Measurements from ENCODE around the gene GPC6.
"Not testable (repeated sequence)": the region's sequence is repeated elsewhere in the genome, so short reads cannot be mapped to it uniquely, and the experiment has no call there.

Gene GPC6

GRCh38 chr13:94199135-94199534 is 972.5 kb downstream of the GPC6 start:
- no peak for DNase-seq (ENCODE audit: low read depth in 2 of 2)

GRCh38 chr13:94201022-94201421 is 974.4 kb downstream of the GPC6 start:
- DNase-seq (ENCODE audit: low read depth in 2 of 2), result no peak

- DNase-seq (ENCODE audit: low read depth in 2 of 2), result no peak
Measured at GRCh38 chr13:94204163-94204562, 977.6 kb downstream of the GPC6 start.

DNA sequence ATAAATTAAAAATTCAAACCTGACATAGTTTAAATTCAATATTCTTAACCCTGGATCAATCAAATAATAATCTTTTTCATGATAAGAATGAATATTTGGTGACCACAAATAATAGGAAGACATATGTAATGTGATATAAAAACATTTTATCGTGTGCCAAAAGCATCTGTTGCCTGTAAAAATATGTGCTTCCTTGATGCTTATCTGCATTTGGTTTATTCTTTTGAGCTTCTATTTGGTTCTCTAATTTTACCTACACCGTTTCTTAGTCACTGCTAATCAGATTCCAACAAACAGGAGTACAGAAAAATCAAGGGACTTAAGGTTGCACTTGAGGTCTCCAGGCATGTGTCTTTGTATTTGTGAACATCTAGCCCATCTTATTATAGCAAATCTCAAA is 978.3 kb downstream of the GPC6 start:
- no peak for DNase-seq (ENCODE audit: low read depth in 2 of 2)

DNA sequence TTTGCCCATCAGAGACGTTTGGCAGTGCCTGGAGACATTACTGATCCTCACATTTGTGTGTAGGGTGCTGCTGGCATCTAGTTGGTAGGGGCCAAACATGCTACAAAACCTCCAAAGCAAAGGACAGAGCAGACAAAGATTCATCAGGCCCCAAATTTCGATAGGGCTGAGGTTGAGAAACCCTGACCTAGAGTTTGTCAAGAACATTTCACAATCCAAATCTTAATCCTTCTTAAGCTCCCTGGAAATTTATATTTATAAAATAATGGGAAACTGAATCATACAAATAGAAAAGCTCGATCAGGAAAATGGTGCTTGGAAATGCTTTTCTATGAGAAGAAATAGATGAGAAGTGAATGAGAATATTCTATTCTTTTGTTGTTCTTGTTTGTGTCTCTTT is 979.3 kb downstream of the GPC6 start:
- no peak for DNase-seq (ENCODE audit: low read depth in 2 of 2)

DNA sequence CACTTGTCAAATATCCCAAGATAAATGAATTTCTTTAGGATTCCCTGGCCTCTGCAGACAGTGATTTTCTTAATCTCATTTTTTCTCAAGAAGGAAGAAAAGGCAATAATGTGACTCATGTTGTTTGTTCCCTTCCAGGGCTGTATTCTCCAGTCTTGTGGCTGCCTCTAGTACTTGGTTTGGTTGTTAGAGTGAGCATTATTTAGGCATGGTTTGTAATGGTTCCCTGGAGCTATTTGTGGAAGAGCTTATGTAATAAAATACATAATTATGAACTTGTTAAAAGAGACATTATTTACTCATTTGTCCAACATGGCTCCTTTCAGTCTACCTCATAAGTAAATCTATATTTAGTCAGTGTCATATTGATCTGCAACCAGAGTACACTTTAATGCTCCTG is 982.5 kb downstream of the GPC6 start:
- no peak for DNase-seq (ENCODE audit: low read depth in 2 of 2)

DNA sequence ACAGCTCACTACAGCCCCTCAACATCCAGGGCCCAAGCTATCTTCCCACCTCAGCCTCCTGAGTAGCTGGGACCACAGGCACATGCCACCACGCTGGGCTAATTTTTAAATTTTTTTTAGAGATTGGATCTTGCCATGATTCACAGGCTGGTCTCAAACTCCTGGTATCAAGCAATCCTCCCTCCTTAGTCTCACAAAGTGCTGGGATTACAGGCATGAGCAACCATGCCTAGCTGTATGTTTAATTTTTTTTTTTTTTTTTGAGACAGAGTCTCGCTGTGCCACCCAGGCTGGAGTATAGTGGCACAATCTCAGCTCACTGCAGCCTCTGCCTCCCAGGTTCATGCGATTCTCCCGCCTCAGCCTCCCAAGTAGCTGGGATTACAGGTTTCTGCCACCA is 983.3 kb downstream of the GPC6 start:
- not testable (repeated sequence) for DNase-seq (ENCODE audit: low read depth in 2 of 2)

- DNase-seq (ENCODE audit: low read depth in 2 of 2), result no peak
Measured at GRCh38 chr13:94210816-94211215, 984.2 kb downstream of the GPC6 start.

- DNase-seq (ENCODE audit: low read depth in 2 of 2), result no peak
Measured at GRCh38 chr13:94212196-94212595, 985.6 kb downstream of the GPC6 start.

- DNase-seq (ENCODE audit: low read depth in 2 of 2), result no peak
Measured at GRCh38 chr13:94214121-94214520, 987.5 kb downstream of the GPC6 start.

- DNase-seq (ENCODE audit: low read depth in 2 of 2), result no peak
Measured at GRCh38 chr13:94214975-94215374, 988.4 kb downstream of the GPC6 start.

DNA sequence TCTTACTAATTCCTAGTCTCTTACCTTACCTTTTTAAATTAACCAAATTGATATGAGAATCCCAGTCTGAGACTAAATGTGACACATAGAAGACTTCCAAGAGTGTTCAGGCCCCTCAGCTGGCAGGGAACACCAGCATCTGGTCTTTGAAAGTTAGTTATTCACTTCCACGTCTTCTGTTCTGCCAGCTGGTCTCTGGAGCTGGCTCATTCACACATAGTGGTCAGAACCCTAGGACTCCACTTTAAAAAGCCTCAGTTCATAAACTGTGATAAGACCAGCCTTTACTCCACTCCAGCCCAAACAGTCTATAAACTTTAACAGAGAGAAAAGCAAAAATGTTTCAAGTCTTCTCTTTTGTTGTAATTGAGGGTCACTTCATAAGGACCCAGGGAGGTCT is 989.9 kb downstream of the GPC6 start:
- no peak for DNase-seq (ENCODE audit: low read depth in 2 of 2)

DNA sequence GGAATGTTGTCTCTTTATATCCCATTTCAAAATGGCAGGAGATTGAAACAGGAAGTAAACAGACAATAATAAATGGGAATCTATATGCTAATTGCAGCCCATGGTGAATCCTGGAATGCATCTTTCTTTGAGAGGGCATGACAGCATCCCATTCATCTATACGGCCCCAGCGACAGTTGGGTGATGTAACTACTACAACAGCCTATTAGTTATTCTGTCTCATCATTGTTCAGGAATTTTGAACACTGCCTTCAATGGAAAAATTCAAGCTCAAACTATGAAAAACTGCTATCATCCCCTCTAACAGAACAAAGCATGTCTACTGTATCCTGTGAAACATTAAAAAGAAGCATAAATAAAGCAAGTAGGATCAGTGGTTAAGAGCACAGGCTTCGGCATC is 990.8 kb downstream of the GPC6 start:
- peak in 1 of 2 experiments; percentile 49 for DNase-seq (ENCODE audit: low read depth in 2 of 2)

- DNase-seq (ENCODE audit: low read depth in 2 of 2), result no peak
Measured at GRCh38 chr13:94218537-94218936, 991.9 kb downstream of the GPC6 start.

DNA sequence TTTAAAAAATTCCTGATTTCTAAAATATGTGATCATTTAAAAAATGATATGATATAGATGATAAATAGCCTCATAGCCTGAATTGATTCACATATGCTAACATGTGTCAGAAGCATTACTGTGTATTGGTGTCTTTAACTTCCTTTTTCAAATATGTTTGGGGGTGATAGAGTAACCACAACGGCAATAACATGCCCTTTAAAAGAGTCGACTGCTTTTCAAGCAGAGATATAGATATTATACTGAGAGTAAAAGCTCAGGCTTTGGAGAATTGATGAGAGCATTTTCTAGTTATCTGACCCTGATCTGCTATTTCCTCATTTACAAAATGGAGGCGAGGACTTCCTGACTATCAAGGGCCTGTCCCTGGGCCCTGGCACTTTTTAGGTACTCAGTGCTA is 992.3 kb downstream of the GPC6 start:
- no peak for DNase-seq (ENCODE audit: low read depth in 2 of 2)

- DNase-seq (ENCODE audit: low read depth in 2 of 2), result no peak
Measured at GRCh38 chr13:94224670-94225069, 998.1 kb downstream of the GPC6 start.

DNA sequence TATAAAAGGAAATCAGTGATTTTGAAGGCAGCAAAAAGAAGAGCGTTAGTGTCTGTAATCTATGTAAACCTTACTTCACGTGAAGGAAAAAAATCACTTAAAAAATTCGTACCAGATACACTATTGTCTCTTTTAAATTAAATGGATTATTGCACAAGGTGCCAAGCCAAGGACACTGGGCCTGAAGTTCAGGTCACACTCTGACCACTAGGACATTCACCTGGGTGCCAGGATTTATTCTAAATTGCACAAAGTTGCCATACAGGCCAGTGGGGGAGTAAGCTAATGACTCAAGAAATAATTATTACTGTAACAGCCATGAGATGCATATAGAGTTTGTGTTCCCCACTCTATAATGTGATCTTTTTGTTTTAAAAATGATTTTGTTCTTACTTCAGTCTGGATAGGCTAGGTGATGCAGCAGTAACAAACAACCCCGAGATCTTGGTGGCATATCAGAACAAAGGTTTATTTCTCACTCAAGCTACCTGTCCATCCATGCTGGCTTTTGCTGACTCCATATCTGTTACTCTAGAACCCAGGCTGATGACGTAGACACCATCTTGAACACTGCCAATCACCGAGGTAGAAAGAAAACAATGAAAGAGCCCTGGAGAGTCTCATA is 1000.8 kb downstream of the GPC6 start:
- no peak for DNase-seq (ENCODE audit: low read depth in 2 of 2)

GRCh38 chr13:94228763-94229162 is 1002.2 kb downstream of the GPC6 start:
- DNase-seq (ENCODE audit: low read depth in 2 of 2), result peak; percentile 62 to 72

- DNase-seq (ENCODE audit: low read depth in 2 of 2), result no peak
Measured at GRCh38 chr13:94232161-94232950, 1005.7 kb downstream of the GPC6 start.

DNA sequence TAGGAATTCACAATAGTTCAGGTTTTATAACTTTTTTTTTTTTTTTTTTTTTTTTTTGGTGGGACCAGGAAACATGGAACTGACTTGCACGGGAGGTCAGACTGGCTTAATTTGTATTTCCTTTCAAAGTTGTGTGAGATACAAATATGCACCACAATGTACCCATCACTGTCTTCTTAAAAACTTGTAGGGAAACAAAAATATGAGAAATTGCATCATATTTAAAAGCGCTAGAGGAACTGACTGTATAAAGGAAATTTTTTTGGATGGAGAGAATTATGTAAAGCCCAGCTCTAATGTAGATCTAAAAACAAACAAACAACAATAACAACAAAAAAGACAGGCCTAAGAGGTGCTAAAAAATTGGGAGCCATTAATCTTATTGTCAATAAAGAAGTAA is 1006.3 kb downstream of the GPC6 start:
- no peak for DNase-seq (ENCODE audit: low read depth in 2 of 2)

DNA sequence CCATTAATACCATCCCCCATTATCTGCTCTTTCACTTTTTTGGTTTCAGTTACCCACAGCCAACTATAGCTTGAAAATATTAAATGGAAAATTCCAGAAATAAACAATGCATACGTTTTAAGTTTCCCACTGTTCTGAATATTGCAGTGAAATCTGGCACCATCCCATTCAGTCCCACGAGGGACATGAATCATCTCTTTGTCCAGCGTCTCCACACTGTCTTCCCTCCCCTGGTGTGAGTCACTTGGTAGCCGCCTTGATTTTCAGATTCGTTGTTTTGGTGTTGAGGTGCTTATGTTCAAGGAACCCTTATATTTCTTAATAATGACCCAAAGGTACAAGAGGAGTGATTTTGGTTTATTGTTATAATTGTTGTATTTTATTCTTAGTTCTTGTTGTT is 1006.8 kb downstream of the GPC6 start:
- DNase-seq (ENCODE audit: low read depth in 2 of 2), result peak; percentile 85 to 87

DNA sequence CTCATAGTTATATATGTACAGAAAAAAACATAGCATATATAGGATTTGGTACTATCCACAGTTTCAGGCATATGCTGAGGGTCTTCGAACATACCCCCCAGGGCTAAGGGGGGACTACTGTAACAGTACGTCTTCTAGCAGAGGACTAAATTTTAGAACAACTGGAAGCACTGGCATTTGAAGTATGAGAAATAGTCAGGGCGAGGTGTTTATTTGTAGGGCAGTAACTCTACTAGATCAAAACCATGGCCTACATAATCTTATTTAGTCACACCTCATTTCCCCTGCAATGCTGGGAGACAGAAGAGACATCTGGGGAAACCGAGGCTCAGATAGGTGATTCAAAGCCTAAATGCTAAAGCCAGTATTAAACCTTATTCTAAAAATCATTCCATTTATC is 1007.2 kb downstream of the GPC6 start:
- DNase-seq (ENCODE audit: low read depth in 2 of 2), result no peak

DNA sequence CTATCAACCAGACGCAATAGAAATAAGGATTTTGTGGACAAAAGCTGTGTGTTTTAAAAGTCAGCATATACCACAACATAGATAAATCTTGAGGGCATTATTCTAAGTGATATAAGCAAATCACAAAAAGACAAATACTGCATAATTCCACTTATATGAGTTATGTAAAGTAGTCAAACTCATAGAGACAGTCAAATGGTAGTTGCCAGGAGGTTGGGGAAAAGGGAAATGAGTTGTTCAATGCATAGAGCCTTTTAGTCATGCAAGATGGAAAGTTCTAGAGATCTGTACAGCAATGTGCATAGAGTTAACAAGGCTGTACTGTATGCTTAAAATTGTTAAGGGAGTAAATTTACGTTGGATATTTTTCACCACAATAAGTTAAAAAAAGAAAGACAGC is 1008.1 kb downstream of the GPC6 start:
- no peak for DNase-seq (ENCODE audit: low read depth in 2 of 2)

GRCh38 chr13:94236132-94236531 is 1009.5 kb downstream of the GPC6 start:
- no peak for DNase-seq (ENCODE audit: low read depth in 2 of 2)
